GM12873 (cell line): ENCODE measurements around the gene PRDM7.

ENCODE experiments used
- TF ChIP-seq, protein P1 (sequence below): IDR thresholded peaks from 2 replicates; pipeline ENCODE4 v1.5.1; 2012; ENCODE audit warnings: low read depth, mild to moderate bottlenecking, moderate library complexity, low read length, control low read depth; ENCODE audit not compliant: insufficient read depth; ENCODE audit errors: missing control alignments

Gene PRDM7

DNA sequence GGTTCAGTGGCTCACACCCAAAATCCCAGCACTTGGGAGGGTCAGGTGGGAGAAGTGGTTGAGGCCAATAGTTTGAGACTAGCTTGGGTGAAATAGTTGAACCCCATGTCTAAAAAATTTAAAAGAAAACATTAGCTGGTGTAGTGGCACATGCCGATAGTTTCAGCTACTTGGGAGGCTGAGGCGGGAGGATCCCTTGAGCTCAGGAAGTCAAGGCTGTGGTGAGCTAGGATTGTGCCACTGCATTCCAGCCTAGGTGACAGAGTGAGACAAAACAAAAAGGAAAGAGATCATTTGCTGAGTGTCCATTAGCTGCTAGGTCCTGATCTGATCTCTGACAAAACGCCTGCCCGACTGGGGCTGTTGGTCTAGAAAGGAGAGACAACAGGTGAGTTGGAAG lies 43.7 kb downstream of the PRDM7 start:
- TF ChIP-seq, protein P1, sequence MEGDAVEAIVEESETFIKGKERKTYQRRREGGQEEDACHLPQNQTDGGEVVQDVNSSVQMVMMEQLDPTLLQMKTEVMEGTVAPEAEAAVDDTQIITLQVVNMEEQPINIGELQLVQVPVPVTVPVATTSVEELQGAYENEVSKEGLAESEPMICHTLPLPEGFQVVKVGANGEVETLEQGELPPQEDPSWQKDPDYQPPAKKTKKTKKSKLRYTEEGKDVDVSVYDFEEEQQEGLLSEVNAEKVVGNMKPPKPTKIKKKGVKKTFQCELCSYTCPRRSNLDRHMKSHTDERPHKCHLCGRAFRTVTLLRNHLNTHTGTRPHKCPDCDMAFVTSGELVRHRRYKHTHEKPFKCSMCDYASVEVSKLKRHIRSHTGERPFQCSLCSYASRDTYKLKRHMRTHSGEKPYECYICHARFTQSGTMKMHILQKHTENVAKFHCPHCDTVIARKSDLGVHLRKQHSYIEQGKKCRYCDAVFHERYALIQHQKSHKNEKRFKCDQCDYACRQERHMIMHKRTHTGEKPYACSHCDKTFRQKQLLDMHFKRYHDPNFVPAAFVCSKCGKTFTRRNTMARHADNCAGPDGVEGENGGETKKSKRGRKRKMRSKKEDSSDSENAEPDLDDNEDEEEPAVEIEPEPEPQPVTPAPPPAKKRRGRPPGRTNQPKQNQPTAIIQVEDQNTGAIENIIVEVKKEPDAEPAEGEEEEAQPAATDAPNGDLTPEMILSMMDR = no peak

DNA sequence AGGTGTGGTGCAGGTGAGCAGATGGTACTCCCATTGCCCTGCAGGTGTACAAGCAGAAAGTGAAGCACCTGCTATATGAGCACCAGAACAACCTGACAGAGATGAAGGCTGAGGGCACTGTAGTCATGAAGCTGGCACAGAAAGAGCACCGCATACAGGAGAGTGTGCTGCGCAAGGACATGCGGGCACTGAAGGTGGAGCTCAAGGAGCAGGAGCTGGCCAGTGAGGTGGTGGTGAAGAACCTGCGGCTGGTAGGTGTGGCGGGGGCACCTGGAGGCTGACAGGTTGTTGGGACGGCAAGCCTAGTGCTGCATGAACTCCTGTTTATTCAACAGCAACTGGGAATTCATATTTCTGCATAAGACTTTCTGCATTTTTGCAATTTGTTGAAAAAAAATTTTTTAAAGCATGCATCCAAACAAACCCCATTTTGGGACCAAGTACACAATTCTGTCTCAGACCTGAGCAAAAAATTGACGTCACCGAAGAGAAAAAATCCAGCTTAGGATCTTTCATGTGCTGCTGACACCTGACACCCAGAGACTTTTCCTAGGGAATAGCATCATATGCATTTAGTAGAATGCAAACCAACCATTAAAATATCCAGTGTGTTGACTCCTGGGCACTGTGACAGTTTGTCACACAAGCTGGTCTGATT lies 44.3 kb downstream of the PRDM7 start:
- TF ChIP-seq, protein P1 = no peak

DNA sequence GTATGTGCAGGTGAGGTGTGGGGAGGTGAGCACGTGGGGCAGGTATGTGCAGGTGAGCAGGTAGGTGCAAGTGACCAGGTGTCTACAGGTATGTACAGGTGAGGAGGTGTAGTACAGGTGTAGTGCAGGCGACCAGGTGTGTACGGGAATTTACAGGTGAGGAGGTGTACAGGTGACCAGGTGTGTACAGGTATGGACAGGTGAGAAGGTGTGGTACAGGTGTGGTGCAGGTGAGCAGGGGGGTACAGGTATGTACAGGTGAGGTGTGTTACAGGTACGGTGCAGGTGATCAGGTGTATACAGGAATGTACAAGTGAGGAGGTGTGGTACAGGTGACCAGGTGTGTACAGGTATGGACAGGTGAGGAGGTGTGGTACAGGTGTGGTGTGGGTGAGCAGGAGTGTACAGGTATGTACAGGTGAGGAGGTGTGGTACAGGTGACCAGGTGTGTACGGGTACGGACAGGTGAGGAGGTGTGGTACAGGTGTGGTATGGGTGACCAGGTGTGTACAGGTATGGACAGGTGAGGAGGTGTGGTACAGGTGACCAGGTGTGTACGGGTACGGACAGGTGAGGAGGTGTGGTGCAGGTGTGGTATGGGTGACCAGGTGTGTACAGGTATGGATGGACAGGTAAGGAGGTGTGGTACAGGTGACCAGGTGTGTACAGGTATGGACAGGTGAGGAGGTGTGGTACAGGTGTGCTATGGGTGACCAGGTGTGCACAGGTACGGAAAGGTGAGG lies 45.0 kb downstream of the PRDM7 start:
- TF ChIP-seq, protein P1 = no peak

DNA sequence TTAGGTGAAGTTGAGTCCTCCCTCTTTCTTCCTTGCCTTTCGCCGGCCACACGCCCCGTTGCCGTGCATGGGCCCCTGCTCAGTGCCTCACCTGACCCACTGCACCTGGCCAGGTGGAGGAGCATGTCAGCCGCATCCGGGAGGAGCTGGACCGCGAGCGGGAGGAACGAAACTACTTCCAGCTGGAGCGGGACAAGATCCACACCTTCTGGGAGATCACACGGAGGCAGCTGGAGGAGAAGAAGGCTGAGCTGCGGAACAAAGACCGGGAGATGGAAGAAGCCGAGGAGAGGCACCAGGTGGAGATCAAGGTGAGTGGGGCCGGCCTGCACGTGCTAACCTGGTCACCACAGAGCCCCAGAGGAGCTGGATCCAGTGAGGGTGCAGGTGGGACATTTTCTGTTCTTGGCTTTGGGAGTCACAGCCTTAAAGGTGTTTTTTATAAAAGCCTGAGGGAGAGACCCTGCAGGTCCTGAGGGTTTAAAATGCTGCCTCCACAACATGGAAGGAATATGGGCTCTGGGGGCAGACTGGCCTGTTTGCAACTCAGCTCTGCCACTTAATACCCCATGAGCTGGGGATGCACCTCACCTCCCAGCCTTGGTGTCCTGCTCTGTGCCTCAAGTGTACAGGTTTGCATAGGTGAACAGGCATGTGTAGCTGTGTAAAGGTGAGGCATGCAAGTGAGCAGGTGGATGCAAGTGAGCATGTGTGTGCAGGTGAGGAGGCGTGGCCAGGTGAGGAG lies 45.8 kb downstream of the PRDM7 start:
- TF ChIP-seq, protein P1 = no peak

DNA sequence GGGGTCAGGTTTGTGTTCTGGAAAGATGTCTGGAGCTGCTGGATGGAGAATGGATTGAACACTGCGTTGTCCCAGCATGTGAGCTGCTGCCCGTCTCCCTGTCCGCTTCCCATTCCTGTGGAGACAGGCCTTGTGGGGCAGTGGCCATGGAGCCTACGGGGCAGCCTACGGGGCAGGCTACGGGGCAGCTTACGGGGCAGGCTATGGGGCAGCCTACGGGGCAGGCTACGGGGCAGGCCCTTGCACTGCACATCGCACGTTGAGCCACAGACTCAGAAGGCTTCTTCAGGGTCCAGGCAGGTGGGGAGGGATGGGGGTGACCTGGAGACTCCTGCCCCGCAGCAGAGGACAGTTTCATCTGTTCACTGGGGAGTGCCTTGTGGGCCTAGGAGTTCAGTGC lies 48.1 kb downstream of the PRDM7 start:
- TF ChIP-seq, protein P1 = no peak

DNA sequence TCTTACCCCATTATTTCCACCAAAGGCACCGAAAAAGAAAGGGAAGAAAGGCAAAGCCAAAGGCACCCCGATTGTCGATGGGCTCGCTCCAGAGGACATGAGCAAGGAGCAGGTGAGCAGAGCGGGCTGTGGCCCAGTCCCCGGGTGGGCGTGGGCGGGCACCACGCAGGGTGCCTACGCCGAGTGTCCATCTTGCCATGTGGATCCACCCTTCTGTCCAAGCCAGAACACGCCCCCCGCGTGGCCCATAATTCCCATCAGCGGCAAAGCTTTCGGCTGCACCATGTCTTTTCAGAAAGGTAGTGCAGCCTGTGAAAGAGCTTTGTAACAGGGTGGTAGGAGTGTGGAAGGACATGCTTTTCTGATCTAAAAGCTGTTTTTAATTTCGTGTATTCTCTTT lies 49.5 kb downstream of the PRDM7 start:
- TF ChIP-seq, protein P1 = no peak

DNA sequence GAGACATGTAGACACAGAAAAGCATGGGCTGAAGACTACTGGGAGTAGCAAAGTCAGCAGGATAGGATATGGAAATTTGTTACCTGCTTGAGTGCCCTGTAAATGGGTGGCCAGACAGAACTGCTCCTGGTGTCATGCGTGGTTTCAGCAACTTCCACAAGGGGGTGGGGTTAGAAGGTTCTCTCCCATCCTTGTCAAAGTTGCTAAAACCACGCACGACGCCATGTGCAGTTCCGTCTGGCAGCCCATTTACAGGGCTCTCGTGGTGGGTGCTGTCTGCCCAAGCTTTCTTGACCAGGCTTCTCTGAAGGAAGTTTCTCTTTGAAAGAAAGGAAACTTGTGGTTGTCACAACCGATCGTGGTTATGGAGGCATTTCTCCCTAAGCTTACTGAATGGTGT lies 51.0 kb downstream of the PRDM7 start:
- TF ChIP-seq, protein P1 = peak; percentile 19
